ENCODE results near the gene CLDN19.

DNA sequence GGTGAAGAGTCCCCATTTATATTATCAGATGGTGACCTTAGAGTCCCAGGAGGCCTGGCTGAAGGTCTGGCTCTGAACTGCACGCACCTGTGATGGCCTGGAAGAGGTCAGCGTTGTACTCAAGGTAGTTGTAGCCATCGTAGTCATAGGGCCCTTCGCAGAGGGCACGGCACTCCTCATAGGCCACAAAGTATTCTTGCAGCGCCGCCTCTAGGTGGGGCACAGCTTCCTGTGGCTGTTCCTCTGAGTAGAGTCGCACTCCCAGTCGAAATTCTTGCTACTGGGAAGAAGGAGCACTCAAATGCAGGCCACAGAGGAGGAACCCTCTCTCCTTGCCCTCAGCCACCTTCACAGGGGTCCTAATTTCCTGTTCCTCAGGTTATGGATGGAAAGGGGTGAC is 19.1 kb upstream of the CLDN19 start:
- no peak for TF ChIP-seq RAD21 (IDR thresholded peaks at IDR 0.05)
- TF ChIP-seq YY1 (IDR thresholded peaks at IDR 0.05), result no peak
- TF ChIP-seq, protein P1, sequence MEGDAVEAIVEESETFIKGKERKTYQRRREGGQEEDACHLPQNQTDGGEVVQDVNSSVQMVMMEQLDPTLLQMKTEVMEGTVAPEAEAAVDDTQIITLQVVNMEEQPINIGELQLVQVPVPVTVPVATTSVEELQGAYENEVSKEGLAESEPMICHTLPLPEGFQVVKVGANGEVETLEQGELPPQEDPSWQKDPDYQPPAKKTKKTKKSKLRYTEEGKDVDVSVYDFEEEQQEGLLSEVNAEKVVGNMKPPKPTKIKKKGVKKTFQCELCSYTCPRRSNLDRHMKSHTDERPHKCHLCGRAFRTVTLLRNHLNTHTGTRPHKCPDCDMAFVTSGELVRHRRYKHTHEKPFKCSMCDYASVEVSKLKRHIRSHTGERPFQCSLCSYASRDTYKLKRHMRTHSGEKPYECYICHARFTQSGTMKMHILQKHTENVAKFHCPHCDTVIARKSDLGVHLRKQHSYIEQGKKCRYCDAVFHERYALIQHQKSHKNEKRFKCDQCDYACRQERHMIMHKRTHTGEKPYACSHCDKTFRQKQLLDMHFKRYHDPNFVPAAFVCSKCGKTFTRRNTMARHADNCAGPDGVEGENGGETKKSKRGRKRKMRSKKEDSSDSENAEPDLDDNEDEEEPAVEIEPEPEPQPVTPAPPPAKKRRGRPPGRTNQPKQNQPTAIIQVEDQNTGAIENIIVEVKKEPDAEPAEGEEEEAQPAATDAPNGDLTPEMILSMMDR (IDR thresholded peaks at IDR 0.05; ENCODE audit: low read depth, low read length, missing input control), result no peak
- TF ChIP-seq, protein P2, sequence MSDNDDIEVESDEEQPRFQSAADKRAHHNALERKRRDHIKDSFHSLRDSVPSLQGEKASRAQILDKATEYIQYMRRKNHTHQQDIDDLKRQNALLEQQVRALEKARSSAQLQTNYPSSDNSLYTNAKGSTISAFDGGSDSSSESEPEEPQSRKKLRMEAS (IDR thresholded peaks at IDR 0.05), result no peak

Data from liver (tissue), 3 donors.